OCI-LY7 (cell line): ENCODE measurements around the gene GFPT1. TPM values are rescaled to one million over a fixed set of nuclear protein-coding genes. Genes with fewer than 3 reads are reported as not detected.

Source experiments
- BruUV-seq: library from RNA; stranded (reverse); fragments of 400-500 nt; replicated peaks from 2 replicates; lab custom pipeline; 2021; lab: Mats Ljungman, UMichigan
- CTCF ChIA-PET: fragments of 300-600 bp; sonication (Branson Sonifier 250); formaldehyde crosslinking; loops from one replicate; lab custom pipeline; 2022; ENCODE audit warnings: antibody characterized with exemption; ENCODE audit not compliant: unreplicated experiment; lab: Charles Lee
- POLR2A ChIA-PET: fragments of 300-600 bp; sonication (Branson Sonifier 250); formaldehyde crosslinking; loops from one replicate; lab custom pipeline; 2022; ENCODE audit warnings: antibody characterized with exemption; lab: Charles Lee
- DNase-seq: peaks from one replicate; pipeline ENCODE4 v3.0.0-alpha.2; 2015; ENCODE audit warnings: low spot score
- H2AFZ ChIP-seq: fragments of 200-600 bp; sonication (generic), shearing (Covaris generic); 2 replicates; pipeline ENCODE4 v1.6.1; 2014; ENCODE audit warnings: mild to moderate bottlenecking, antibody characterized with exemption, low read length, moderate library complexity
- H3K27ac ChIP-seq: fragments of 200-600 bp; sonication (generic); 2 replicates; pipeline ENCODE4 v1.5.1; 2014; ENCODE audit warnings: mixed run types, low read depth, mild to moderate bottlenecking, moderate library complexity, low read length, inconsistent platforms; ENCODE audit not compliant: poor library complexity, severe bottlenecking
- H3K36me3 ChIP-seq: fragments of 200-600 bp; sonication (generic); 2 replicates; pipeline ENCODE4 v1.6.1; 2014; ENCODE audit warnings: mild to moderate bottlenecking, antibody characterized with exemption, low read length, moderate library complexity, mixed read lengths; ENCODE audit not compliant: insufficient read depth
- H3K4me1 ChIP-seq: fragments of 200-600 bp; sonication (generic); 2 replicates; pipeline ENCODE4 v1.5.1; 2014; ENCODE audit warnings: mild to moderate bottlenecking, low read length; ENCODE audit not compliant: insufficient read depth, poor library complexity, severe bottlenecking
- H3K4me2 ChIP-seq: fragments of 200-600 bp; sonication (generic); 2 replicates; pipeline ENCODE4 v1.6.1; 2014; ENCODE audit warnings: mild to moderate bottlenecking, low read length
- H3K4me3 ChIP-seq: fragments of 200-600 bp; sonication (generic); 2 replicates; pipeline ENCODE4 v1.5.1; 2014; ENCODE audit warnings: mild to moderate bottlenecking, low read depth, low read length; ENCODE audit not compliant: poor library complexity, severe bottlenecking
- H3K79me2 ChIP-seq: fragments of 200-600 bp; sonication (generic); 2 replicates; pipeline ENCODE4 v1.6.1; 2016; ENCODE audit warnings: low read depth, mild to moderate bottlenecking, low read length, moderate library complexity, mixed read lengths; ENCODE audit not compliant: insufficient read depth
- H3K9me2 ChIP-seq: fragments of 200-600 bp; sonication (generic); 2 replicates; pipeline ENCODE4 v1.6.1; 2016; ENCODE audit warnings: mild to moderate bottlenecking, low read length, mixed read lengths; ENCODE audit not compliant: insufficient read depth
- H3K9me3 ChIP-seq: fragments of 200-600 bp; sonication (generic); 2 replicates; pipeline ENCODE4 v1.6.1; 2014; ENCODE audit warnings: mild to moderate bottlenecking, mixed run types, low read length, mixed read lengths
- H4K20me1 ChIP-seq: fragments of 200-600 bp; sonication (generic); 2 replicates; pipeline ENCODE4 v1.6.1; 2014; ENCODE audit warnings: mild to moderate bottlenecking, antibody characterized with exemption, low read length, moderate library complexity, mixed read lengths; ENCODE audit not compliant: insufficient read depth
- CTCF ChIP-seq: fragments of 200-600 bp; sonication (generic); conservative IDR thresholded peaks from 2 replicates; pipeline ENCODE4 v1.5.1; 2014; ENCODE audit warnings: mild to moderate bottlenecking, antibody characterized with exemption, low read length, moderate library complexity, mixed read lengths
- EZH2phosphoT487 ChIP-seq: fragments of 200-600 bp; sonication (generic); IDR thresholded peaks from 2 replicates; pipeline ENCODE4 v1.6.1; 2018; ENCODE audit warnings: low read depth, borderline replicate concordance, mild to moderate bottlenecking, mixed run types, antibody characterized with exemption, low read length, moderate library complexity, mixed read lengths
- intact Hi-C: fragments of 100-400 bp; cut with micrococcal nuclease; formaldehyde crosslinking; loops from one replicate; pipeline ENCODE4 v1.10.0; 2022; ENCODE audit not compliant: unreplicated experiment
- total RNA-seq, 2 experiments: library from RNA; depleted of rRNA in 1 of 2; stranded (reverse); fragments of >200 nt in 1 of 2; shearing (Covaris generic) in 1 of 2; gene quantifications; 2 replicates each; pipeline ENCODE4 v1.2.3, GENCODE V29; 2014 to 2022

The GFPT1 gene
- total RNA-seq, 2 experiments from 2014 or later = 11.0 to 31.2 TPM

- BruUV-seq = no TSS peak
These were observed 76.7 kb downstream of the GFPT1 start for GRCh38 chr2:69310111-69311023.

GRCh38 chr2:69309351-69310110 lies 77.5 kb downstream of the GFPT1 start:
- H3K79me2 ChIP-seq = no peaks in the 10 kb centered on the region
- no peaks in the 10 kb centered on the region for H4K20me1 ChIP-seq
- H3K36me3 ChIP-seq = no peaks in the 10 kb centered on the region
- no peak overlapping the region for H3K27ac ChIP-seq
- no peak overlapping the region for H2AFZ ChIP-seq
- no peak overlapping the region for H3K4me2 ChIP-seq
- no peaks in the 10 kb centered on the region for H3K9me3 ChIP-seq
- ChIA-PET CTCF (no interaction called here), POLR2A (no interaction called here)
- no TSS peak for BruUV-seq
- no peaks in the 10 kb centered on the region for H3K4me1 ChIP-seq
- no peaks in the 10 kb centered on the region for H3K9me2 ChIP-seq
- DNase-seq = no peak
- H3K4me3 ChIP-seq = no peak overlapping the region
- intact Hi-C loops = loop anchor here (5.0 kb wide), 1 partner anchor 282 kb away; no protein-coding TSS in a partner anchor
- no peak for TF ChIP-seq CTCF

More at GRCh38 chr2:69310111-69311023, 76.7 kb downstream of the GFPT1 start:
- intact Hi-C loops = no loop called here
- Histone ChIP-seq H3K27ac (no peak overlapping the region), H3K9me2 (no peaks in the 10 kb centered on the region), H4K20me1 (no peaks in the 10 kb centered on the region), H3K4me2 (no peak overlapping the region), H3K9me3 (no peaks in the 10 kb centered on the region), H3K79me2 (no peaks in the 10 kb centered on the region), H3K4me3 (no peak overlapping the region), H3K4me1 (no peaks in the 10 kb centered on the region), H2AFZ (no peak overlapping the region), H3K36me3 (no peaks in the 10 kb centered on the region)
- ChIA-PET POLR2A (no interaction called here), CTCF (no interaction called here)
- TF ChIP-seq EZH2phosphoT487 (no peak), CTCF (no peak)
- DNase-seq = no peak
